ENCODE results near the gene TIMP3. TPM values are rescaled to one million over a fixed set of nuclear protein-coding genes. Genes with fewer than 3 reads are reported as not detected.

TIMP3 gene
- total and polyA plus RNA-seq, 2 of the 4 experiments (the other 2 are of a cell fraction) = 98.8 to 179 TPM

DNA sequence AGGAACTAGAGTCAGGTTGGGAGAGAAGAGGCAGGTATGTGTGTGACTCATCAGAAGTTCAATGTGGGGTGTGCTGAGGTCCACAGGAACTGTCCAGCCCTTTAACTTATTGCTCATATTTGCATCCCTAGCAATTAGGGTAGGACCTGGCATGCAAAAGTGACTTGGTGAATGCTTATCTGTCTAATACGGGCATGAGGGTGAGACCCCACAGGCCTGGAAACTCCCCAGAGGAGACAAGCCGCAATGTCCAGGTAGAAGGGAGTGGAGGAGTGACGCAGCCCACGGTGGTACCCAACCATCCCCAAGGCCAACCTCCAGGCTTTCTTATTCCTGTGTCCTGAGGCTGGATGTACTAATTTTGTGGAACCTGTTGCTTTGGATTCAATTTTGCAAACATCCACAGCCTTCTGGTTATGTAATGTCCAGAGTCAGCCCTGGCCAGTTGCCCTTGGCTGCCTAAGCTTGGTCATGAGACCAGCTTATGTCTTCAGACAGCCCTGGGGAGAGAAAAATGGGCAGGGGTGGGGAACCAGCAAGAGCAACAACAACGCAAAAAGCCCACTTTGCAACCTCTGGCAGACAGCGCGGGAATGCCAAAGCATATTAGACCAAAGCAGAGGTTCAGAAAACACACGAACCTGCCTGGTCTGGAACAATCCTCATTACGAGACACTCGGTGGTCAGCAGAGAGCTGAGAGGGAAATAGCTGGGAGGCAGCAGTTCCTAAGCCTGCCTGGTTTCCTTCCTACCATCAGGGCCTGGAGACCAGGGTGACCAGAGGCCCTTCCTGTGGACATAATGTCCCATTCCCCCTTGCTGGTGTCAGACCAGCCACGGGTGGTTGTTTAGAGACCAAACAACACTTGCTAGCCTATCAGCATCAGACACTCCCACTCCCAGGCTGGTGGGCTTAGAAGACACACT, 49.3 kb downstream of the TIMP3 start:
- Histone ChIP-seq H2AFZ (replicated peaks; ENCODE audit: low read length, poor library complexity) (no peak overlapping the region), H3K4me2 (ENCODE audit: low read depth, low read length) (no peak overlapping the region), H3K27me3 (ENCODE audit: control insufficient read depth, insufficient read depth, low read length) (no peaks in the 10 kb centered on the region), H3K18ac (ENCODE audit: low read depth, low read length) (no peak overlapping the region), H3K4me3 (ENCODE audit: insufficient read depth, low read depth, low read length) (no peak overlapping the region), H3K4ac (ENCODE audit: low read depth, low read length) (no peak overlapping the region), H2BK15ac (ENCODE audit: low read depth, low read length) (no peak overlapping the region), H3K9me1 (ENCODE audit: insufficient read depth, low read length) (peaks cover 41% of the 10 kb centered on the region; the same call in 1 of the 2 replicates), H2BK5ac (ENCODE audit: low read depth, low read length, poor library complexity, severe bottlenecking) (no peak overlapping the region), H3K4me1 (ENCODE audit: control insufficient read depth, insufficient read depth, low read length) (no peaks in the 10 kb centered on the region), H3K9ac (ENCODE audit: low read depth, low read length) (no peak overlapping the region), H3K27ac (ENCODE audit: insufficient read depth, low read length) (no peak overlapping the region), H3K23ac (ENCODE audit: low read depth, low read length) (no peak overlapping the region), H4K91ac (ENCODE audit: insufficient read depth, low read depth, low read length) (no peak overlapping the region), H3K79me1 (ENCODE audit: low read depth in 1 of 2, low read length in 2 of 2) (peaks cover 18 to 87% of the 10 kb centered on the region in 2 experiments), H4K5ac (ENCODE audit: low read depth, low read length) (no peak overlapping the region), H4K20me1 (ENCODE audit: insufficient read depth, low read length) (peaks cover 92% of the 10 kb centered on the region), H2BK20ac (ENCODE audit: low read depth, low read length) (no peak overlapping the region), H4K8ac (ENCODE audit: low read depth in 2 of 2, low read length in 2 of 2) (no peak overlapping the region), H3K36me3 (ENCODE audit: control insufficient read depth, insufficient read depth, low read length) (peaks cover 72% of the 10 kb centered on the region), H2AK5ac (ENCODE audit: low read depth, low read length) (no peak overlapping the region), H3K56ac (ENCODE audit: extremely low read depth, insufficient read depth, low read length) (no peak overlapping the region), H2AK9ac (replicated peaks; ENCODE audit: low read depth, low read length, poor library complexity) (no peak overlapping the region), H3K9me3 (ENCODE audit: control insufficient read depth, insufficient read depth, low read length) (no peaks in the 10 kb centered on the region), H2BK120ac (ENCODE audit: low read depth, low read length) (no peak overlapping the region), H3K14ac (replicated peaks; ENCODE audit: low read depth, low read length) (no peak overlapping the region)
- WGBS, 2 experiments (ENCODE audit: extremely low coverage in 2 of 2, insufficient read length in 1 of 2) = 76% methylated on average over 3 of the region's 11 CpGs; no CpG with 5 or more reads in 1 of the 2 experiments
- in situ Hi-C loops (cut with MboI; ENCODE audit: low sequenced_read_pairs) = no loop called here
- POLR2A ChIA-PET (ENCODE audit: unreplicated experiment) = no interaction called here
- DNase-seq = no peak
- BruUV-seq (replicated peaks) = no TSS peak
- dilution Hi-C loops (cut with HindIII; ENCODE audit: low sequenced_read_pairs, unreplicated experiment) = no loop called here
- no peak for ATAC-seq (ENCODE audit: low read depth)
- CTCF ChIA-PET = no interaction called here
- intact Hi-C loops (cut with micrococcal nuclease) = no loop called here
- no peak for TF ChIP-seq MAZ (IDR thresholded peaks at IDR 0.05; ENCODE audit: borderline replicate concordance, low read depth, low read length)
- TF ChIP-seq, protein P1, sequence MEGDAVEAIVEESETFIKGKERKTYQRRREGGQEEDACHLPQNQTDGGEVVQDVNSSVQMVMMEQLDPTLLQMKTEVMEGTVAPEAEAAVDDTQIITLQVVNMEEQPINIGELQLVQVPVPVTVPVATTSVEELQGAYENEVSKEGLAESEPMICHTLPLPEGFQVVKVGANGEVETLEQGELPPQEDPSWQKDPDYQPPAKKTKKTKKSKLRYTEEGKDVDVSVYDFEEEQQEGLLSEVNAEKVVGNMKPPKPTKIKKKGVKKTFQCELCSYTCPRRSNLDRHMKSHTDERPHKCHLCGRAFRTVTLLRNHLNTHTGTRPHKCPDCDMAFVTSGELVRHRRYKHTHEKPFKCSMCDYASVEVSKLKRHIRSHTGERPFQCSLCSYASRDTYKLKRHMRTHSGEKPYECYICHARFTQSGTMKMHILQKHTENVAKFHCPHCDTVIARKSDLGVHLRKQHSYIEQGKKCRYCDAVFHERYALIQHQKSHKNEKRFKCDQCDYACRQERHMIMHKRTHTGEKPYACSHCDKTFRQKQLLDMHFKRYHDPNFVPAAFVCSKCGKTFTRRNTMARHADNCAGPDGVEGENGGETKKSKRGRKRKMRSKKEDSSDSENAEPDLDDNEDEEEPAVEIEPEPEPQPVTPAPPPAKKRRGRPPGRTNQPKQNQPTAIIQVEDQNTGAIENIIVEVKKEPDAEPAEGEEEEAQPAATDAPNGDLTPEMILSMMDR (conservative IDR thresholded peaks at IDR 0.05; ENCODE audit: low read depth, low read length) = no peak
- no peak for TF ChIP-seq BHLHE40 (IDR thresholded peaks at IDR 0.05; ENCODE audit: low read depth, low read length)
- no peak for TF ChIP-seq RAD21 (IDR thresholded peaks at IDR 0.05; ENCODE audit: low read length)
- no peak for TF ChIP-seq RFX5 (IDR thresholded peaks at IDR 0.05; ENCODE audit: low read depth, low read length)
- TF ChIP-seq NFE2L2 (IDR thresholded peaks at IDR 0.05; ENCODE audit: low read depth, low read length) = no peak
- no peak for TF ChIP-seq CHD1 (IDR thresholded peaks at IDR 0.05; ENCODE audit: low read depth, low read length)
- TF ChIP-seq MAFK (IDR thresholded peaks at IDR 0.05; ENCODE audit: low read depth, low read length) = no peak
- TF ChIP-seq FOS (IDR thresholded peaks at IDR 0.05; ENCODE audit: low read depth, low read length) = no peak
- TF ChIP-seq, protein P2, sequence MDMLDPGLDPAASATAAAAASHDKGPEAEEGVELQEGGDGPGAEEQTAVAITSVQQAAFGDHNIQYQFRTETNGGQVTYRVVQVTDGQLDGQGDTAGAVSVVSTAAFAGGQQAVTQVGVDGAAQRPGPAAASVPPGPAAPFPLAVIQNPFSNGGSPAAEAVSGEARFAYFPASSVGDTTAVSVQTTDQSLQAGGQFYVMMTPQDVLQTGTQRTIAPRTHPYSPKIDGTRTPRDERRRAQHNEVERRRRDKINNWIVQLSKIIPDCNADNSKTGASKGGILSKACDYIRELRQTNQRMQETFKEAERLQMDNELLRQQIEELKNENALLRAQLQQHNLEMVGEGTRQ (IDR thresholded peaks at IDR 0.05; ENCODE audit: low read depth, low read length) = no peak
- no peak for TF ChIP-seq MXI1 (IDR thresholded peaks at IDR 0.05; ENCODE audit: borderline replicate concordance, low read depth, low read length)
- no peak for TF ChIP-seq SMC3 (IDR thresholded peaks at IDR 0.05; ENCODE audit: low read depth, low read length)
- TF ChIP-seq CEBPB (IDR thresholded peaks at IDR 0.05; ENCODE audit: low read depth, low read length) = no peak
- TF ChIP-seq POLR2A (IDR thresholded peaks at IDR 0.05; ENCODE audit: low read depth, low read length) = no peak
- TF ChIP-seq, protein P3, sequence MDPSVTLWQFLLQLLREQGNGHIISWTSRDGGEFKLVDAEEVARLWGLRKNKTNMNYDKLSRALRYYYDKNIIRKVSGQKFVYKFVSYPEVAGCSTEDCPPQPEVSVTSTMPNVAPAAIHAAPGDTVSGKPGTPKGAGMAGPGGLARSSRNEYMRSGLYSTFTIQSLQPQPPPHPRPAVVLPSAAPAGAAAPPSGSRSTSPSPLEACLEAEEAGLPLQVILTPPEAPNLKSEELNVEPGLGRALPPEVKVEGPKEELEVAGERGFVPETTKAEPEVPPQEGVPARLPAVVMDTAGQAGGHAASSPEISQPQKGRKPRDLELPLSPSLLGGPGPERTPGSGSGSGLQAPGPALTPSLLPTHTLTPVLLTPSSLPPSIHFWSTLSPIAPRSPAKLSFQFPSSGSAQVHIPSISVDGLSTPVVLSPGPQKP (IDR thresholded peaks at IDR 0.05; ENCODE audit: borderline replicate concordance, low read depth, low read length) = no peak

Measured in IMR-90 (cell line).